Ectodermal cell (in vitro differentiated cells): Measurements from ENCODE around the gene CDRT4.

Source experiments
- H3K27ac ChIP-seq: 2 replicates; pipeline ENCODE4 v1.7.0; 2013; ENCODE audit warnings: mild to moderate bottlenecking, low read depth, low read length; ENCODE audit not compliant: insufficient read depth, poor library complexity, severe bottlenecking
- H3K27me3 ChIP-seq: 2 replicates; pipeline ENCODE4 v1.7.0; 2013; ENCODE audit warnings: mild to moderate bottlenecking, low read length; ENCODE audit not compliant: insufficient read depth, control insufficient read depth, poor library complexity, severe bottlenecking
- H3K36me3 ChIP-seq: one replicate; pipeline ENCODE4 v1.7.0; 2013; ENCODE audit warnings: low read length; ENCODE audit not compliant: control insufficient read depth, insufficient read depth
- H3K4me1 ChIP-seq: one replicate; pipeline ENCODE4 v1.7.0; 2013; ENCODE audit warnings: low read length; ENCODE audit not compliant: control insufficient read depth, insufficient read depth
- H3K4me3 ChIP-seq: 2 replicates; pipeline ENCODE4 v1.7.0; 2013; ENCODE audit warnings: low read depth, low read length, control low read depth; ENCODE audit not compliant: insufficient read depth
- H3K9me3 ChIP-seq: 2 replicates; pipeline ENCODE4 v1.7.0; 2013; ENCODE audit warnings: mild to moderate bottlenecking, low read length, moderate library complexity; ENCODE audit not compliant: control insufficient read depth
- WGBS, 2 experiments: methylation state at CpG; one replicate each; pipeline ENCODE4 v1.1.7; 2013; ENCODE audit warnings: missing lambda C conversion rate in 2 of 2; 5-methylcytosine and 5-hydroxymethylcytosine counted together

CDRT4 gene

DNA sequence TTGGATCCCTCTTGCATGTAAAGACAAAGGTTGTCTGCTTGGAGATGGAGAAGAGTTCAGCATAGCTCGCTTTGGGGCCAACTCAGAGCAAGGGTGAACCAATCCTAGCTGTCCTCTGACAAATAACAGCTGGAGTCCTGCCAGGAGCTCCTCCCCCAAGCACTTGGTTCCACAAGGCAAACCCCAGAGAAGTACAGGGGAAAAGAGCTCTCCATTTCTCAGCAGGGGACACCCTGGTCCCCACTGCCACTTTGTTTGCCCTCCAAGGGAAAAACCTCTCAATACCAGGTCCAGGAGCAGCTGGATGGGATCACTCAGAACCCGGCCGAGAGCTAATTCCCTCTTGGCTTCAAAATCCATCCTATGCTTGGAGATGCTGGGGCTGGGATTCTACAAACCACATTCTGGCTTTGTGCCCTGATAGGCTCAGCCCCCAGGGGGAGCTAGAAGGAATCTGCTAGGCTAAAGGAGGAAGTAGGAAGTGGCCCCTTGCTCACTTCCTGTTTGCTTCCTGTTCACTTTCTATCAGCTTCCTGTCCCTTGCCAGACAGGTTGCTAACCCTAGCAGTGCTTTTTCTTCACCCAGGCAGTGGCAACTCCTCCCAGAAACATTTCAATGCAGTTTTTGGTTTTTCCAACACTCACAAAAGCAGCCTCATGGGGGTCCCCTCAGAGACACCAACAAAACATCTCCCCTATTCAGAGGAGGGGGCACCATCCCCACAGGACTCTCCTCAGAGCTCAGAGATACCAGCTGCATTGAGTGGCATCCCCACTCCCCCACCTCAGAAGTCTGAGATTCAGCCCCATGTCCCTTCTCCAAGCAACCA is 30.7 kb downstream of the CDRT4 start:
- Histone ChIP-seq H3K36me3 (peaks cover 6% of the 10 kb centered on the region), H3K4me1 (no peaks in the 10 kb centered on the region), H3K9me3 (no peaks in the 10 kb centered on the region), H3K27ac (no peak overlapping the region), H3K4me3 (no peak overlapping the region), H3K27me3 (no peaks in the 10 kb centered on the region)
- 88 to 95% methylated on average over 3 of the region's 3 CpGs for WGBS, 2 experiments

DNA sequence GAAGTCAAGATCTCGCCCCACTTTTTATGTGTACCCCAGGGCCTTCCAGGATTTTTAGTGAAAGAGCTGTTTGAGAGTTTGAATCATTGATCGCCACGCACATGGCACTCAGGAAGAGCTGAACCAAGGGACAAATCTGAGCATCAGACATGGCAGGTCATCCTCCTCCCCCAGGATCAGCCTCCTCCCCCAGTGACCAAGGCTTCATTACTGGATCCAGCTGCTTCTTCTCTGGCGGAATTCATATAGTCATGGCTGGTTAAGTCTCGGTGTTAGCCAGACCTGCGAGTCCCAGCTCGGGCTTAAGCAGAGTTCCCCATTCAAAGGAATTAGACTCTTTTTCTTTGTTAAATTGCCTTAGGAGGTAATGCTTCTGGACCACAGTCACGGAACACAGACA is 32.5 kb downstream of the CDRT4 start:
- Histone ChIP-seq H3K27me3 (no peaks in the 10 kb centered on the region), H3K4me3 (no peak overlapping the region), H3K27ac (no peak overlapping the region), H3K4me1 (no peaks in the 10 kb centered on the region), H3K9me3 (no peaks in the 10 kb centered on the region), H3K36me3 (peaks cover 6% of the 10 kb centered on the region)
- WGBS, 2 experiments, result 94 to 97% methylated on average over 7 of the region's 8 CpGs

DNA sequence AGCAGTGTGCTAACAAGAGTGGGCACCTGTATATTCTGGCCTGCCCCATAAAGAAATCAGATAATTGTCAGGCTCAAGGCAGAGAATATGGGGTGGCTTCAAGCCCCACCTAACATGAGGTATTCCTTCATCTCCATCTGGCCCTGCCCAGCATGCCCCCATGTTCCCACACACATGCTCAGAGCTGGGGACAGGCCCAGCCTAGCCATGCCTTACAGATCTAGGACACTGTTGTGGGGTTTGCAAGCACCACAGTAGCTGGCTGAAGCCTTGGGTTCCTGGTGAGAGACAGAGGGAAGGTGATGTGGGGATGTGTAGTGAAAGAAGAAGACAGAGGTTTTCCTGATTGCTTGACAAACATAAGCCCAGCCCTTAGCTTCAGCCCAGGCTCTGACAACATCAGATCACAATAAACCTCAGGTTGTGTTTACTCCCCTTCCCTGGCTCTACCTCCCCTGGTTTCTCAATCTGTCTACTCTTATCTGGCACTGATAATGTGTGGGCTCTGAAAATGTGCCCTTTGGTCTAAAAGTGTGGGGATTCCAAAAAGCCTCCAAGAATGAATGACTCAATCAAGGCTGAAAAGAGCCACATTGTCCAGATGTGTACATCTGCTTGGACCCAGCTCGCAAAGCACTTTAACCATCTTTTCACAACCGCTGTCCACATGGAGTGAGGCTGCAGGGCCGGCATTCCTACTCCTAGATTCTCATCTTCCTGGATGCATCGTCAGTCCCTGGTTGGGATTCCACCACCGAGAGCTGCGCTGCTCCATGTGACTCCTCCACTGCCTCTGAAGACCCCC is 34.4 kb downstream of the CDRT4 start:
- Histone ChIP-seq H3K36me3 (peaks cover 6% of the 10 kb centered on the region), H3K9me3 (no peaks in the 10 kb centered on the region), H3K4me3 (no peak overlapping the region), H3K27ac (no peak overlapping the region), H3K4me1 (no peaks in the 10 kb centered on the region), H3K27me3 (no peaks in the 10 kb centered on the region)
- 91 to 96% methylated on average over 6 of the region's 6 CpGs for WGBS, 2 experiments

DNA sequence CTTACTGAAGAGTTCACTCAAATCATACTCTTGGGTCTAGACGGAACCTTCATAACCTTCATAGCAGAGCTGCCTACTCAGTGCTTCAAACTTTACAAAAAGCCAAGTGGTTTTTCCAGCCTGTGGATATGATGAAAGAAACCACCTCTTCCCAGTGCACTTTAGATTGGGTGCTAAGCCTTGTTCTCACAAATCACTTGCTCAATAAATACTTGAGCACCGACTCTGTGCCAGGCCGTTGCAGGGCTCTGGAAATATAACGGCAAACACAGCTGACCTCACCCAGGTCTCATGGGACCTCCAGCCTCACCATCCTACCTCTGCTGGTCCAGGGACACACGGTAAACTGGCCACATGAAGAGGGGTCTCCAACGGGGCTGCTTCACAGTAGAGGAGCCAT is 35.7 kb downstream of the CDRT4 start:
- no peaks in the 10 kb centered on the region for H3K4me1 ChIP-seq
- no peak overlapping the region for H3K27ac ChIP-seq
- H3K27me3 ChIP-seq, result no peaks in the 10 kb centered on the region
- no peaks in the 10 kb centered on the region for H3K9me3 ChIP-seq
- 94 to 96% methylated on average over 6 of the region's 6 CpGs for WGBS, 2 experiments
- no peak overlapping the region for H3K4me3 ChIP-seq
- H3K36me3 ChIP-seq, result no peaks in the 10 kb centered on the region

DNA sequence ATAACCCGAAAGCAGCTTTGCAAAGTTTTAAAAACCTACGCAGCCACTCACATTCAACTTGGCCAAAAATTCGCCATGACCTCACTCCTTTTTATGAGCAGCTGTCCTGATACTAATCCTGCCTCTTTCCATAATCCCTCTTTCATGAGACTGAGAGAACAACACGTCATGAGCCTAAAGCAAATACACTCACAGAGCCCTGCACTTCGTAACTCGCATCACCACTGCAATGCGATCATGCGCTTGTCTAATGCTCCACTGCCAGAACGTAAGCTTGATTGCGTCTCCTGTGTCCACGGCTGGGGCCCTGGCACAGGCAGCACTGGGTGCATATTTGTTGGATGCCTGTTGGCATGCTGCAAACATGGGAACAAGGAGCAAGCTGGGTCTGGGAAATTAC is 36.2 kb downstream of the CDRT4 start:
- no peaks in the 10 kb centered on the region for H3K36me3 ChIP-seq
- H3K27ac ChIP-seq, result no peak overlapping the region
- WGBS, 2 experiments, result 91% methylated on average over 11 of the region's 11 CpGs
- no peaks in the 10 kb centered on the region for H3K27me3 ChIP-seq
- no peaks in the 10 kb centered on the region for H3K9me3 ChIP-seq
- no peak overlapping the region for H3K4me3 ChIP-seq
- H3K4me1 ChIP-seq, result no peaks in the 10 kb centered on the region

DNA sequence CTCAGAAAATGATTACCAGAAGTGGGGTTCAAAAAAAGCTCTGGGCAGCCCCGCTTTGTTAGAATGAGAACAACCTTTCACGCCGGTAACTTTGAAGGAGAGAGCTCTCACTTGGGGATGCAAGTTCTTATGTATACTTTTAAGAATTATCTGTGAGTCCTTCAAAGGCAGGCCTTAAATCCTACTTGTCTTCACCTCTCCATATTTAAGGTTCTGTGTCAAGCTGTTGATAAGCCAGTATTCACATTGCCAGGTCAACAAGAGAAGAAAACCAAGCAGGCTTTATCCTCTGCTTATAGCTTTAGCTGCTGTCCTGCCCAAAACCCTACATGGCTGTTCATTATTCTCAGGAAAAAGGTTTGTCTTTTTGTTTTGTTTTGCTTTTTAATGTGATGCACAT is 42.9 kb downstream of the CDRT4 start:
- WGBS, 2 experiments, result 95 to 100% methylated on average over 3 of the region's 3 CpGs
- no peaks in the 10 kb centered on the region for H3K9me3 ChIP-seq
- no peak overlapping the region for H3K4me3 ChIP-seq
- no peaks in the 10 kb centered on the region for H3K27me3 ChIP-seq
- no peaks in the 10 kb centered on the region for H3K36me3 ChIP-seq
- no peaks in the 10 kb centered on the region for H3K4me1 ChIP-seq
- H3K27ac ChIP-seq, result no peak overlapping the region

DNA sequence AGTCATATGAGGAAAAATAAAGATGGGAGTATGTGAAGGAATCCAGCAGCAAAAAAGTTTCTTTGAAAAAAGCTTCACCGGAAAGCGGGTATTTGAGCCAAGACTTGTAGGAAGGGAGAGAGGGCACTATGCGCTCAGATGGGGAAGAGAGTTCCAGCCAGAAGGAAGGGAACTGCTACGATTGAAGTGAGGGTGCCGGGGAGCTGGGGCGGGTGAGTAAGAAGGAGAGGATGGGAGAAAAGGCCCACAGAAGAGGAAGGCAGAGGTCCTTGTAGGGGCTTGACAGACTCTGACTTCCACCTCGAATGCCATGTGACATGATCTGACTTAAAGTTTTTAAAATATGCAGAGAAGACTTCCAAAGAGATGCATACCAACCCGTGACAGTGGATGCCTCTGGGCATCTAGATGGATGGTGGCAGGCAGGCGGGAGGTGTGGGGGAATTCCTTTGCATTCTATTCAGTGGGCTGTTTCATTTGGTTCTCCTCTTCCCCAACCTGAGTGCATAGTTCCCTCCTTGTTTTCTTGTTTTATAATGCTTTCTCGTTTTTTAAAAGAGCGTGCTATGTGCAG is 44.9 kb downstream of the CDRT4 start:
- WGBS, 2 experiments, result 85% methylated on average over 11 of the region's 11 CpGs
- no peak overlapping the region for H3K4me3 ChIP-seq

DNA sequence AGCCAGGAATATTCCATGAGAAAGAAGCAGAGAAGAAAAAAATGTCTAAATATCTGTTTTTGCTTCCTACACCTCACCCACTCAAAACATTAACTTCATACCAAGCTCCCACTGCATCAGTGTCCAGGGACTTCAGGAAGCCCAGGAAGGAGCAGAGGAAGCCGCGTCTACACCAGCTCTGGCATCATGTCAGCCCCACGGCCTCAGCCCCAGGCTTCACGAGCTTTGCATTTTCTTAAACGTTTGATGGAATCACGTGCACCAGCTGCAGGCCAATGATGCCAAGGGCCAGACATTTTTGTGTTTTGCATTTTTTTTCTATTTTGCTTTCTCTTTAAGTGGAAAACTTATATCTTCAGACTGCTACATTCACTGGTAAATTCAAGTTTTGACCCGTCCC is 48.6 kb downstream of the CDRT4 start:
- Histone ChIP-seq H3K27me3 (no peaks in the 10 kb centered on the region), H3K27ac (no peak overlapping the region), H3K36me3 (no peaks in the 10 kb centered on the region), H3K9me3 (no peaks in the 10 kb centered on the region), H3K4me3 (no peak overlapping the region), H3K4me1 (no peaks in the 10 kb centered on the region)
- 90 to 92% methylated on average over 7 of the region's 7 CpGs for WGBS, 2 experiments

More for the DNA sequence above, 44.9 kb downstream of the CDRT4 start:
- H3K27me3 ChIP-seq, result no peaks in the 10 kb centered on the region
- H3K36me3 ChIP-seq, result no peaks in the 10 kb centered on the region
- H3K9me3 ChIP-seq, result no peaks in the 10 kb centered on the region
- no peaks in the 10 kb centered on the region for H3K4me1 ChIP-seq
- H3K27ac ChIP-seq, result no peak overlapping the region

DNA sequence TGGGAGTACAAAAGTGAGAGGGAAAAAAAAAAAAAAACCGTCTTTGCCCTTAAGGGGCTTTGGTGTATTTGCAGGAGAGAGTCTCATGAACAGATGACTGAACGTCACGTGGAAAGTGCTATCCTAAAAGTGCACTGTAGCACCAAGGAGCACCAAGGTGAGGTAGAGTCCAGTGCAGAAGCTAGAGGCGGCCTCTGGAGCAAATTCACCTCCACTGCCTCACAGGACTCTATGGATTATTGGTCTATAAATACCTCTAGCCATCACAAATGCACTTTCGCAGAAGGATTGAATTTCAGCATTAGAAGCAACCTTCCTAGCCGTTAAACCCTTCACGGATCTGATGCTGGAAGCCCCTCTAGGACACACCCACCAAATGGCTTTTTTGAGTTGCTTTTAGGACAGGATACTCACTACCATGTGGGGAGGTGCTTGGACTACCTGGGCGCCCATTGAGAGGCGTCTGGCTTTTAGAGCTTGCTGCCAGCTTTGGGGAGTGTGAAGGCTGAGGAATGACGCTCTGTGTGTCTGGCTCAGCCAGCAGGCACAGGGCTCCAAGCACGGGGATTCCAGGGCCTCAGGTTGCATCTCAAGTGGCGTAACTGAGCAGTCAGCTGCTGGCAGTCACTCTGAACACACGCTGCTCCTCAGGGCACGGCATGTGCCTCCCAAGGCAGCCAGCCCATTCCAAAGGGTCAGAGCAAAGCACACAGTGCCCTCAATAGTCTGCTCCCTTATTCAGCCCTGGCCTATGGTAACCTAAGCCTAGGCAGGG is 52.7 kb downstream of the CDRT4 start:
- Histone ChIP-seq H3K27ac (no peak overlapping the region), H3K4me3 (no peak overlapping the region), H3K27me3 (no peaks in the 10 kb centered on the region), H3K4me1 (no peaks in the 10 kb centered on the region), H3K36me3 (no peaks in the 10 kb centered on the region), H3K9me3 (no peaks in the 10 kb centered on the region)
- 85 to 88% methylated on average over 14 of the region's 14 CpGs for WGBS, 2 experiments
